Neural cell (in vitro differentiated cells): ENCODE measurements around the gene TMEM187.

Source experiments
- CTCF ChIP-seq: fragments of 450-650 bp; IDR thresholded peaks from 2 replicates; pipeline ENCODE4 v1.5.1; 2014; ENCODE audit warnings: antibody characterized with exemption, mild to moderate bottlenecking, moderate library complexity; ENCODE audit not compliant: poor library complexity, severe bottlenecking
- EP300 ChIP-seq: fragments of 450-650 bp; conservative IDR thresholded peaks from 2 replicates; pipeline ENCODE4 v1.6.1; 2014; ENCODE audit warnings: antibody characterized with exemption, mild to moderate bottlenecking, moderate library complexity; ENCODE audit not compliant: poor library complexity, severe bottlenecking
- REST ChIP-seq: IDR thresholded peaks from 2 replicates; pipeline ENCODE4 v1.6.1; 2012; ENCODE audit warnings: borderline replicate concordance

GRCh38 chrX:154000051-154000450 lies 27.5 kb downstream of the TMEM187 start:
- TF ChIP-seq REST = no peak
- TF ChIP-seq CTCF = no peak
- no peak for TF ChIP-seq EP300
